Pancreas (tissue), 10 donors: ENCODE data around the gene INO80C. TPM values are rescaled to one million over a fixed set of nuclear protein-coding genes. Genes with fewer than 3 reads are reported as not detected.

Experiments
- ATAC-seq, 4 donors: fragments of 200-7000 bp; cut with Tn5 transposase; one replicate each; pipeline versions ENCODE4 v1.8.0 to v1.9.1; 2020; ENCODE audit warnings: mild to moderate bottlenecking in 4 of 4, moderate library complexity in 4 of 4
- DNase-seq, 6 donors: peaks; one replicate each; pipeline ENCODE4 v3.0.0-alpha.2; 2020
- FAIRE-seq: peaks from 2 replicates; lab custom pipeline; 2012; peaks lifted over from hg19 to GRCh38; lab: Jason Lieb, UNC
- H3K27ac ChIP-seq, 4 donors: fragments of 200-600 bp; sonication (generic); 1 replicate in 3 of 4; 2 replicates in 1 of 4; pipeline versions ENCODE4 v1.5.0 to v1.8.0; 2020
- H3K27me3 ChIP-seq, 4 donors: fragments of 200-600 bp; one replicate each; pipeline ENCODE4 v1.8.0; 2021
- H3K36me3 ChIP-seq, 3 donors: fragments of 200-600 bp; sonication (generic) in 1 of 3; one replicate each; pipeline versions ENCODE4 v1.5.0 to v1.8.0; 2020 to 2021
- H3K4me1 ChIP-seq, 3 donors: fragments of 200-600 bp; one replicate each; pipeline ENCODE4 v1.8.0; 2021
- H3K4me3 ChIP-seq, 4 donors: fragments of 200-600 bp; sonication (generic) in 2 of 4; one replicate each; pipeline versions ENCODE4 v1.5.0 to v1.8.0; 2020 to 2021
- H3K9me3 ChIP-seq, 4 donors: fragments of 200-600 bp; one replicate each; pipeline ENCODE4 v1.8.0; 2021
- WGBS, 2 donors: extraction: QIAGEN DNeasy Blood & Tissue Kit; methylation state at CpG; one replicate each; pipeline ENCODE4 v1.1.7; 2013; 5-methylcytosine and 5-hydroxymethylcytosine counted together
- intact Hi-C, 3 donors: fragments of 100-400 bp; cut with DNase I; formaldehyde crosslinking; loops; one replicate each; pipeline versions ENCODE4 v1.11.1 to v1.14.2; 2022
- polyA plus RNA-seq, 2 donors: library from polyadenylated mRNA; stranded (reverse); fragments of 200-250 nt; gene quantifications; one replicate each; pipeline ENCODE4 v1.2.3, GENCODE V29; 2013
- total RNA-seq, 6 donors: library from RNA; stranded (reverse); fragmentation: NEBNext Ultra II Directional in 4 of 6; extraction: Animal tissue kit (Norgen Biotek cat#: 25700) in 4 of 6; gene quantifications; one replicate each; pipeline versions ENCODE4 v1.2.1 to v1.2.4, GENCODE V29; 2021 to 2023
- TF ChIP-seq, protein P1 (sequence below), 4 donors: fragments of 200-600 bp; sonication (generic) in 3 of 4; IDR thresholded peaks; one replicate each; pipeline versions ENCODE4 v1.5.0 to v1.8.0; 2021; ENCODE audit warnings: antibody characterized with exemption in 4 of 4
- donor health status: healthy with polysubstance abuse.
- donor health status: DM: no; HTN: no; CAD: no; lungs with moderate emphysema.
- donor health status: DM: no; HTN: no; CAD: no.
- donor health status: control.
- donor health status: control.
- donor health status: Bipolar disorder and iron deficiency.
- donor health status: DM: yes; HTN: yes; CAD: no.
- donor health status: DM: no; HTN: no; CAD: no.
- donor health status: DM: no; HTN: no; CAD: no.
- donor health status: DM: yes; HTN: yes; CAD: no.

INO80C gene
- total and polyA plus RNA-seq, 8 donors, result 6.1 to 25.6 (median 9.8) TPM

DNA sequence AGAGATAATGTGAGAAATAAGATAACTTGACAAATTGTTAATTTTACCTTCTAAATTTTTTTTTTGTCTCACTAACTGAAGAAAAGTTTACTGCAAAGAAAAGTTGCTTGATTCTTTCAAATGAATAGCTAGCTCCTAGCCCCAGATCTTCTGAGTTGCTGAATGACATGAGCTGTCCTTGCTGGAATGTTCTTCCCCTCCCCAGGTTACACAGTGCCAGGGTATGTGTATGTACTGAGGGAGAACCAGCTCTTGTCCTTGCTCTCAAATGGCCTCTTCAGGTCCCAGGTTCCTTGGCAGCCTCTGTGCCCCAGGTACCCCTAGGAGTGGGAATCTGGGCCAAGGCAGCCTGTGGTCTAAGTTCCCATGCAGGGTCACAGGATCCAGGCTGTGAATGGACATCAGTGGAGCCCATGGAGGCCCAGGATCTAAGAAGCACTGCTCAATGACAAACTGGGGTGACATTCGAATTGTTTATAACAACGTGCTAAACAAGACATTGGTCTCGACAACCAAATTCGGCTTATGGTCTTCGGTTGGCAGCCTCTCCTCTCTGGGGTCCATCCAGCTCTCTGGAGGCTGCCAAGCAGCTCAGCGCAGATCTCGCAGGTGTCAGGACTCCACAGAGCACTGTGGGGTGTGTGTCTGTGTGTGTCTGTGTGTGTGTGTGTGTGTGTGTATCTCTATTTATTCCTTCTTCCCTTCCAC, 17.1 kb upstream of the INO80C start:
- DNase-seq (no peak), FAIRE-seq (no peak), ATAC-seq (no peak)
- Histone ChIP-seq H3K9me3 (no peaks in the 10 kb centered on the region), H3K4me1 (peaks cover 0 to 5% (median 0%) of the 10 kb centered on the region in 3 donors), H3K4me3 (no peak overlapping the region), H3K36me3 (no peaks in the 10 kb centered on the region), H3K27ac (no peak overlapping the region), H3K27me3 (no peaks in the 10 kb centered on the region)
- TF ChIP-seq, protein P1, sequence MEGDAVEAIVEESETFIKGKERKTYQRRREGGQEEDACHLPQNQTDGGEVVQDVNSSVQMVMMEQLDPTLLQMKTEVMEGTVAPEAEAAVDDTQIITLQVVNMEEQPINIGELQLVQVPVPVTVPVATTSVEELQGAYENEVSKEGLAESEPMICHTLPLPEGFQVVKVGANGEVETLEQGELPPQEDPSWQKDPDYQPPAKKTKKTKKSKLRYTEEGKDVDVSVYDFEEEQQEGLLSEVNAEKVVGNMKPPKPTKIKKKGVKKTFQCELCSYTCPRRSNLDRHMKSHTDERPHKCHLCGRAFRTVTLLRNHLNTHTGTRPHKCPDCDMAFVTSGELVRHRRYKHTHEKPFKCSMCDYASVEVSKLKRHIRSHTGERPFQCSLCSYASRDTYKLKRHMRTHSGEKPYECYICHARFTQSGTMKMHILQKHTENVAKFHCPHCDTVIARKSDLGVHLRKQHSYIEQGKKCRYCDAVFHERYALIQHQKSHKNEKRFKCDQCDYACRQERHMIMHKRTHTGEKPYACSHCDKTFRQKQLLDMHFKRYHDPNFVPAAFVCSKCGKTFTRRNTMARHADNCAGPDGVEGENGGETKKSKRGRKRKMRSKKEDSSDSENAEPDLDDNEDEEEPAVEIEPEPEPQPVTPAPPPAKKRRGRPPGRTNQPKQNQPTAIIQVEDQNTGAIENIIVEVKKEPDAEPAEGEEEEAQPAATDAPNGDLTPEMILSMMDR (IDR thresholded peaks at IDR 0.05), result no peak
- intact Hi-C loops, result loop anchor here in 1 of 3 donors (10.0 kb wide), 1 partner anchor 110 kb away; no protein-coding TSS in a partner anchor
- 77 to 84% methylated on average over 7 of the region's 7 CpGs for WGBS, 2 donors

DNA sequence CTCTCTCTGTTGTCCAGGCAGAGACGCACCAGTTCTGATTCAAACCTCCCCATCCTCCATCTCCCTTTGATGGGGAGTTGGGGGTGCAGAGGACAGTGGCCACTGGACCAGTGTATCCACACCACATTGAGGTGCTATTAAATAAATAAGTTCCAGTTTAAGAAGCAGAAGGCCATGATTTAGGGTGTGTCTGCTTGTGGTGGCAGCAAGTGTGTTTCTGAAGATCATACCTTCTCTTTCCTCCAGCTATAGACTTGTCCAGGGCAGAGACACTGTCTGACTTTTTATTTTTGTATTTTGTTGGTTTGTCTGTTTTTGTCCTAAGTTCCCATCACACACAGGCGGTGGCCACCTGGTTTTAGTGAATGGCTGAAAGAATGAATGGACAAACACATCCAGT, 16.5 kb upstream of the INO80C start:
- ATAC-seq, result no peak
- WGBS, 2 donors, result 91 to 95% methylated on average over 2 of the region's 2 CpGs

DNA sequence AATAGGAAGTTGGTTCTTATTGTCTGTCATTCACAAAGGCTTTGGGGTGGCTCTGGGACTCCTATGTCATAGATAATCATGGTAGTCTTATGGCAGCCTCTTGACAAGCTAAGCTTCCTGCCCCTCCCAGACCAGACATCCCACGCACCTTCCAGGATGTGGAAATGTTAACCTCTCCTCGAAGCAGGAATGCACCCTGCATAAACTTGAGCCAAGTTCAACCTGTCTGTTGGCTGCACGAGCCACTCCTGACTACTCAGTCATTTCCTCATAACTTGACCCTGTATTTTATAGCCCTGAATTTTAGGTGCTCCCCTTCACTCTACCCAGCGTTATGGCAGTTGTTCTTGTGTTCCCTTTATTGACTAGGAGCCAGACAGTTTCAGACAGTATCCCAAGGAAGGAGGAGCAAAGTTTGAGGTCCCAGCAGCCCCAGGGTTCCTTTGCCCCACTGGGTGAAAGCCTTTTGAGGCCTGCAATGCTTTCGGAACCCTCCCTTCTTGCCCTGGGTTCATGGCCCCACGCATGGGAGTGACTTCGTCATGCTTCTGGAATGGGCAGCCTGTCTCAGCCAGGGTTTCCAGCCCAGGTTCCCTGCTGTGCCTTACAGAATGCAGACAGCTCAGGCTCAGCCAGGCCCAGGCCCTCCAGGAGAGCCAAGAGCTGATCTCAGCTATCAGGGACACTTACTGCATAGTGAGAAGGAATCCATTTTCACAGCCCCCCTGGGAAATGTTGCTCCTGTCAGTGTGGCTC, 15.6 kb upstream of the INO80C start:
- H3K9me3 ChIP-seq, result no peaks in the 10 kb centered on the region
- no peaks in the 10 kb centered on the region for H3K27me3 ChIP-seq
- peak overlapping the region; percentile 20 to 68 (median 37) for H3K27ac ChIP-seq
- no peaks in the 10 kb centered on the region for H3K36me3 ChIP-seq
- FAIRE-seq, result no peak
- intact Hi-C loops, result loop anchor here in 1 of 3 donors (10.0 kb wide), 1 partner anchor 109 kb away; no protein-coding TSS in a partner anchor
- WGBS, 2 donors, result 51 to 56% methylated on average over 7 of the region's 7 CpGs
- peak; percentile 66 to 82 (median 80) for ATAC-seq
- TF ChIP-seq, protein P1 (IDR thresholded peaks at IDR 0.05), result no peak
- no peak overlapping the region for H3K4me3 ChIP-seq
- DNase-seq, result peak in 4 of 6 donors; percentile 17 to 54 (median 44)
- H3K4me1 ChIP-seq, result peaks cover 0 to 5% (median 0%) of the 10 kb centered on the region in 3 donors

More for the DNA sequence above, 16.5 kb upstream of the INO80C start:
- Histone ChIP-seq H3K27ac (peak overlapping the region in 2 of 4 donors; percentile 49 to 68), H3K4me3 (no peak overlapping the region), H3K27me3 (no peaks in the 10 kb centered on the region), H3K36me3 (no peaks in the 10 kb centered on the region), H3K4me1 (peaks cover 0 to 5% (median 0%) of the 10 kb centered on the region in 3 donors), H3K9me3 (no peaks in the 10 kb centered on the region)
- FAIRE-seq (no peak), DNase-seq (no peak)
- TF ChIP-seq, protein P1 (IDR thresholded peaks at IDR 0.05), result no peak
- intact Hi-C loops, result loop anchor here in 1 of 3 donors (10.0 kb wide), 1 partner anchor 109 kb away; no protein-coding TSS in a partner anchor

DNA sequence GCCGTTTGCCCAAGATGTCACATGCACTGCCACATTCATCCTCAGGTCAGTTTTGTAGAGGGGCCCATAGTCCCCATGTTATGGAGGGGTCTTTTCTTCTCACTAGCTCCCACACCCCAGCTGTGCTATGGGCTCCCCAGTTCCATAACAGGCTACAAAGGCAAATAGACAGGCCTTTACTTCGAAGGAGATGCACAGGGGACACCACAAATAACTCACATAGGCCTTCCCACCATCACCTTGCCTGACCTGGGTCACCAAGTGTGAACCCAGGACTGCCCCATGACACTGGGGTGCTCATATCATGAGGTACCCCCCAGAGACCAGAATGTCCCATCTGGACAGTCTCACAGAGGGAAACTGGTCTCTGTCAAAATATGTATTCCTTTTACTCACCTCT, 15.0 kb upstream of the INO80C start:
- no peaks in the 10 kb centered on the region for H3K36me3 ChIP-seq
- 73 to 83% methylated on average over 2 of the region's 2 CpGs for WGBS, 2 donors
- DNase-seq, result no peak
- H3K27ac ChIP-seq, result peak overlapping the region in 3 of 4 donors; percentile 20 to 68 (median 49)
- no peak overlapping the region for H3K4me3 ChIP-seq
- FAIRE-seq, result no peak
- no peak for ATAC-seq
- peaks cover 0 to 5% (median 0%) of the 10 kb centered on the region in 3 donors for H3K4me1 ChIP-seq
- H3K27me3 ChIP-seq, result no peaks in the 10 kb centered on the region
- TF ChIP-seq, protein P1 (IDR thresholded peaks at IDR 0.05), result no peak
- H3K9me3 ChIP-seq, result no peaks in the 10 kb centered on the region
- intact Hi-C loops, result loop anchor here in 1 of 3 donors (10.0 kb wide), 1 partner anchor 108 kb away; no protein-coding TSS in a partner anchor
